ENCODE data around the gene TSPAN14. TPM values are rescaled to one million over a fixed set of nuclear protein-coding genes. Genes with fewer than 3 reads are reported as not detected.
A peak's percentile ranks its signal among the peaks of the same experiment; 100 is the strongest.

The TSPAN14 gene
- total RNA-seq, 4 donors from 2014 or later, result 123 to 163 (median 150) TPM

DNA sequence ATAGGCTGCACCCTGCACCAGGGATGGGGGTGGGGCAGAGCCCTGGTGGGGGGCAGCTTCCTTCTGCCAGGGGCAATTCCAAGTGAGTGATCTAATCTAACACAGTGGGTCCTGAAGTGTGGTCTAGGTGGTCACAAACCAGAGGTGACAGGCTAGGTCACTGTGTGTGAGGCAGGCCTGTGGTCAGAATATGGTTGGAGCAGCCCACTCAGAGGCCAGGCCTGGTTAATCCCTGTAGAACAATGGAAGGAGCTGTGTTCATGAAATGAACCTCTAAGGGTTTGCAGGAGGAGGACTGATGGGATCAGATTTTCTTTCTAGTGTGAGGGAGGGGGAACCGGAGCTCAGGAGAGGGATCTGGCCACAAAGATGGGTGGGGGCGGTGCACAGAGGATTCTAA lies 10.0 kb upstream of the TSPAN14 start:
- H3K36me3 ChIP-seq, result no peaks in the 10 kb centered on the region
- H3K4me3 ChIP-seq, result no peak overlapping the region
- peak overlapping the region in 2 of 4 donors; percentile 49 to 58 for H3K27ac ChIP-seq
- no peaks in the 10 kb centered on the region for H3K27me3 ChIP-seq
- TF ChIP-seq, protein P1, sequence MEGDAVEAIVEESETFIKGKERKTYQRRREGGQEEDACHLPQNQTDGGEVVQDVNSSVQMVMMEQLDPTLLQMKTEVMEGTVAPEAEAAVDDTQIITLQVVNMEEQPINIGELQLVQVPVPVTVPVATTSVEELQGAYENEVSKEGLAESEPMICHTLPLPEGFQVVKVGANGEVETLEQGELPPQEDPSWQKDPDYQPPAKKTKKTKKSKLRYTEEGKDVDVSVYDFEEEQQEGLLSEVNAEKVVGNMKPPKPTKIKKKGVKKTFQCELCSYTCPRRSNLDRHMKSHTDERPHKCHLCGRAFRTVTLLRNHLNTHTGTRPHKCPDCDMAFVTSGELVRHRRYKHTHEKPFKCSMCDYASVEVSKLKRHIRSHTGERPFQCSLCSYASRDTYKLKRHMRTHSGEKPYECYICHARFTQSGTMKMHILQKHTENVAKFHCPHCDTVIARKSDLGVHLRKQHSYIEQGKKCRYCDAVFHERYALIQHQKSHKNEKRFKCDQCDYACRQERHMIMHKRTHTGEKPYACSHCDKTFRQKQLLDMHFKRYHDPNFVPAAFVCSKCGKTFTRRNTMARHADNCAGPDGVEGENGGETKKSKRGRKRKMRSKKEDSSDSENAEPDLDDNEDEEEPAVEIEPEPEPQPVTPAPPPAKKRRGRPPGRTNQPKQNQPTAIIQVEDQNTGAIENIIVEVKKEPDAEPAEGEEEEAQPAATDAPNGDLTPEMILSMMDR (IDR thresholded peaks at IDR 0.05), result no peak
- TF ChIP-seq POLR2A (IDR thresholded peaks at IDR 0.05), result no peak
- TF ChIP-seq EP300 (IDR thresholded peaks at IDR 0.05), result no peak
- H3K9me3 ChIP-seq, result no peaks in the 10 kb centered on the region
- peaks cover 0 to 50% (median 6%) of the 10 kb centered on the region in 4 donors for H3K4me1 ChIP-seq
- 39 to 74% methylated on average over 2 of the region's 2 CpGs for WGBS, 2 donors
- no peak for DNase-seq (ENCODE audit: low spot score in 2 of 2)

DNA sequence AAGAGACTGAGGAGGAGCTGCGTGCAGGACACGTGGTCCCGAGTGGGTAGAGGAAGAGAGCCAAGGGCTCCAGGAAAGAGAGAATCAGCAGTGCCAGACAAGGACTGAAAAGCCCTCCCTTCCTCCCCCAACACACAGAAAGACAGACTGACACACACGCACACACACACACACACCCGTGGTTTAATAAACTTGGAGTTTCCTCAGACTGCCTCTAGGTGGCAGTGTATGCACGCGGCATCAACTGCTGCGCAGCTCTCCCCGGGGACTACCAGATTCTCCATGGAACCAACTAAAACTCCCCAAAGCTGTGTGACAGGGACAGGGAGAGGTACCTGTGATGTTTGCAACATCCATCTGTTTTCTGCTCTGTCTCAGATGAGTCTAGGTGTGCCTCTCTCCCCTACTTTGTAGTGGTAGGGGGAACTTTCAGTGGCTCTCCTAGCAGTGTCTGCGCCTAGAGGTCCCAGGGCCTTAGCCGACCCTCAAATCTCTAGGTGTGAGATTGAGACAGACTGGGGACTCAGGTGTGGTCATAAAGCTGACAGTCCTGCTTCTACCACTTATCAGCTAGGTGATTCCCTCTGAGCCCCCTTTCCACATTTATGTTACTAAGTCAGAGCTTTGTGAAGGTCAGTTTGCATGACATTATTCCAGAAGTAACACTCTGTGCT lies 9.3 kb upstream of the TSPAN14 start:
- 23% methylated on average over 7 to 10 of the region's 11 CpGs for WGBS, 2 donors
- Histone ChIP-seq H3K27me3 (no peaks in the 10 kb centered on the region), H3K9me3 (no peaks in the 10 kb centered on the region), H3K36me3 (no peaks in the 10 kb centered on the region), H3K4me3 (no peak overlapping the region), H3K27ac (peak overlapping the region in 2 of 4 donors; percentile 49 to 58), H3K4me1 (peaks cover 0 to 44% (median 6%) of the 10 kb centered on the region in 4 donors)
- peak in 1 of 2 donors; percentile 60 for TF ChIP-seq EP300 (IDR thresholded peaks at IDR 0.05)
- TF ChIP-seq POLR2A (IDR thresholded peaks at IDR 0.05), result no peak
- TF ChIP-seq, protein P1 (IDR thresholded peaks at IDR 0.05), result peak; percentile 46 to 83 (median 69)
- DNase-seq (ENCODE audit: low spot score in 2 of 2), result peak; percentile 42 to 82

DNA sequence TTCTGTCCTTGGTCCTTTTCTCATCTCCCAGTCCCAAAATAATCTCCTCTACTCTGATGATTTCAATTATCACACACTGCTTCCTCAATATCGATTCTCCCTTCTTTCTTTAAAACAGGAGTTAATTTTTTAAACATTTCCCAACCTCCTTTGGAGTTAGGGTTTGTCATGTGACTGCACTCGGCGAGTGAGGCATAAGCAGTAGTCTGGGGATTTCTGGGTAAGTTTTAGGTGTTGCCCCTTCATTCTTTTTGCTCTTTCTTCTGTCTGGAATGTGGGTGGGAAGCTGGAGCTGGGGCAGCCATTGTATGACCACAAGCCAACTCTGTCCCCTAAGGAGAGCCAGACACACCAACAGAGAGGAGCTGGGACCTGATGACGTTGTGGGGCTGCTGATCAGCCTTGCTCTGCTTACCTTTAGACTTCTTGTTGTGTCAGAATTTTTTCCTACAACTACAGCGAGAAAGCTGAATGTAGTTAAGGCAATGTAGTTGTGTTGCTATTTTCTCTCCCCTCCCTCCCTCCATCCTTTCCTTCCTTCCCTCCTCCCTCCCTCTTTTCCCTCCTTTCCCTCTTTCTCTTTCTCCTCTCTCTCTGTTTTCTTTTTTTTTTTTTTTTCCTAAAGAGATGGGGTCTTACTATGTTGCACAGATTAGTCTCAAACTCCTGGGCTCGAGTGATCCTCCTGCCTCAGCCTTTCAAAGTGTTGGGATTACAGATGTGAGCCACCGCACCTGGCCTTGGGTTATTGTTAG lies 6.5 kb upstream of the TSPAN14 start:
- Histone ChIP-seq H3K4me3 (no peak overlapping the region), H3K27me3 (no peaks in the 10 kb centered on the region), H3K4me1 (peaks cover 0 to 54% (median 8%) of the 10 kb centered on the region in 4 donors), H3K36me3 (no peaks in the 10 kb centered on the region), H3K9me3 (peaks cover 0 to 4% (median 0%) of the 10 kb centered on the region in 4 donors), H3K27ac (peak overlapping the region in 2 of 4 donors; percentile 31 to 66)
- WGBS, 2 donors, result 62 to 69% methylated on average over 7 of the region's 7 CpGs
- DNase-seq (ENCODE audit: low spot score in 2 of 2), result no peak
- TF ChIP-seq POLR2A (IDR thresholded peaks at IDR 0.05) (no peak), EP300 (IDR thresholded peaks at IDR 0.05) (no peak)
- TF ChIP-seq, protein P1 (IDR thresholded peaks at IDR 0.05), result no peak

DNA sequence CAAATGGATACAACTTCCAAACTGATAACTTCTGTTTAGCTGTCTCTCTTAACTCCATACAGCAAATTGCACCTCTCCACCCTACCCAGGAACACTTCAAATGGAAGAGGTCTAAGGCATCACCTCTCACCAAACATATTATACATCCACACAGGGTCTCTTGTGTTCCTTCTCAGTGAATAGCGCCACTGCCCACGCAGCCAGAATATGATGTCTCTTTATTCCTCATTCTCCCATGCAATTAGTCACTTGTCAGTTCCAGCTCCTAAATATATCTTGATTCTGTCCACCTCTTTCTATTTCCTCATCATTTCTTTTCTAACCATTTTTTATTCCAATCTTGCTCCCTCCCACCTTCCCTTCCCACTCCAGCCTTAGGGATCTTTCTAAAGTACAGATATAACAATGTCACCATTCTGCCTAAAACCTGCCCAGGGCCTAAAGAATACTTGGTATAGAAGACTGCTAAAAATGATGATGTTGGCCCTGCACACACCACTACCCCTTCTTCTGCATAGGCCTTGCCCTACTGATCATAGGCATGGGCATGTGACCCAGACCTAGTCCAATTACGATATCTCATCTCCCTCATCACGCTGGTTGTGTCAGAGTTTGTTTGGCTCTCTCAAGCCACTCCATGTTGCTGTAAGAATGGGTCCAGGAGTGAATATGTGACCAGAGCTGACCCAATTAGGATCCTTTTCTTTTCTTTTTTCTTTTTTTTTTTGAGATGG lies 5.7 kb upstream of the TSPAN14 start:
- Histone ChIP-seq H3K27ac (peak overlapping the region in 2 of 4 donors; percentile 31 to 66), H3K9me3 (peaks cover 0 to 4% (median 0%) of the 10 kb centered on the region in 4 donors), H3K4me1 (peaks cover 0 to 58% (median 12%) of the 10 kb centered on the region in 4 donors), H3K36me3 (no peaks in the 10 kb centered on the region), H3K27me3 (no peaks in the 10 kb centered on the region), H3K4me3 (no peak overlapping the region)
- 80 to 86% methylated on average over 4 of the region's 4 CpGs for WGBS, 2 donors
- DNase-seq (ENCODE audit: low spot score in 2 of 2), result no peak
- TF ChIP-seq, protein P1 (IDR thresholded peaks at IDR 0.05), result no peak
- TF ChIP-seq EP300 (IDR thresholded peaks at IDR 0.05) (no peak), POLR2A (IDR thresholded peaks at IDR 0.05) (no peak)
